Peyer's patch (tissue), 4 donors: Measurements from ENCODE around the gene ROPN1B. TPM values are rescaled to one million over a fixed set of nuclear protein-coding genes. Genes with fewer than 3 reads are reported as not detected.
"Not testable (repeated sequence)": the region's sequence is repeated elsewhere in the genome, so short reads cannot be mapped to it uniquely, and the experiment has no call there.

Experiments
- DNase-seq, 3 donors: peaks; one replicate each; pipeline ENCODE4 v3.0.0-alpha.2; 2017 to 2019
- H3K27ac ChIP-seq, 4 donors: fragments of 200-600 bp; sonication (generic); one replicate each; pipeline ENCODE4 v1.5.1; 2016 to 2019
- H3K27me3 ChIP-seq, 2 donors: fragments of 200-600 bp; sonication (generic); one replicate each; pipeline ENCODE4 v1.5.1; 2019
- H3K36me3 ChIP-seq, 3 donors: fragments of 200-600 bp; sonication (generic); one replicate each; pipeline ENCODE4 v1.5.1; 2016 to 2019
- H3K4me1 ChIP-seq, 4 donors: fragments of 200-600 bp; sonication (generic); one replicate each; pipeline ENCODE4 v1.5.1; 2016 to 2019
- H3K4me3 ChIP-seq, 4 donors: fragments of 200-600 bp; sonication (generic); 1 replicate in 3 of 4; 2 replicates in 1 of 4; pipeline ENCODE4 v1.5.1; 2016 to 2019; ENCODE audit warnings: mild to moderate bottlenecking in 1 of 4
- H3K9me3 ChIP-seq, 4 donors: fragments of 200-600 bp; sonication (generic); one replicate each; pipeline ENCODE4 v1.5.1; 2016 to 2019; ENCODE audit warnings: mild to moderate bottlenecking in 1 of 4
- CTCF ChIP-seq, 6 experiments: fragments of 450-650 bp in 4 of 6; fragments of 200-600 bp in 2 of 6; sonication (generic) in 1 of 6; IDR thresholded peaks; one replicate each; pipeline ENCODE4 v1.5.1; 2017 to 2019; ENCODE audit warnings: antibody characterized with exemption in 6 of 6, mild to moderate bottlenecking in 3 of 6, moderate library complexity in 1 of 6
- total RNA-seq, 4 donors: library from RNA; depleted of rRNA; stranded (reverse); fragments of >200 nt; gene quantifications; one replicate each; pipeline ENCODE4 v1.1.0, GENCODE V29; 2016

ROPN1B gene
- not detected for total RNA-seq

- H3K4me3 ChIP-seq, H3K9me3 ChIP-seq, H3K27me3 ChIP-seq, DNase-seq, H3K27ac ChIP-seq, H3K36me3 ChIP-seq, H3K4me1 ChIP-seq: not testable (repeated sequence)
Measured at GRCh38 chr3:125968701-125969592, at the start of gene ROPN1B. ROPN1B (plus strand) TSS chr3:125969178; CDS start chr3:125972055, 2,877 bp downstream.

- not testable (repeated sequence) for DNase-seq, H3K27me3 ChIP-seq, H3K27ac ChIP-seq, H3K36me3 ChIP-seq, H3K9me3 ChIP-seq, H3K4me1 ChIP-seq, H3K4me3 ChIP-seq
Measured at GRCh38 chr3:125920191-125920590, 48.8 kb upstream of the ROPN1B start.

GRCh38 chr3:125920751-125921279 is 48.2 kb upstream of the ROPN1B start:
- not testable (repeated sequence) for H3K36me3 ChIP-seq, H3K27ac ChIP-seq, H3K27me3 ChIP-seq, H3K9me3 ChIP-seq, DNase-seq, H3K4me3 ChIP-seq, H3K4me1 ChIP-seq

GRCh38 chr3:125921712-125922111 is 47.3 kb upstream of the ROPN1B start:
- H3K4me1 ChIP-seq = not testable (repeated sequence)
- TF ChIP-seq CTCF (IDR thresholded peaks at IDR 0.05) = peak in 5 of 6 experiments; percentile 33 to 64 (median 55)

GRCh38 chr3:125923324-125924115 is 45.5 kb upstream of the ROPN1B start:
- not testable (repeated sequence) for H3K4me1 ChIP-seq, H3K9me3 ChIP-seq, H3K27me3 ChIP-seq, H3K27ac ChIP-seq, DNase-seq, H3K36me3 ChIP-seq, H3K4me3 ChIP-seq

More at GRCh38 chr3:125921712-125922111, 47.3 kb upstream of the ROPN1B start:
- not testable (repeated sequence) for H3K36me3 ChIP-seq, H3K4me3 ChIP-seq, H3K27me3 ChIP-seq, H3K9me3 ChIP-seq, H3K27ac ChIP-seq
- DNase-seq = peak in 2 of 3 donors; percentile 42 to 68

GRCh38 chr3:125924276-125924675 is 44.7 kb upstream of the ROPN1B start:
- not testable (repeated sequence) for H3K27me3 ChIP-seq, DNase-seq, H3K4me1 ChIP-seq, H3K9me3 ChIP-seq, H3K27ac ChIP-seq, H3K36me3 ChIP-seq, H3K4me3 ChIP-seq

- H3K27me3 ChIP-seq, H3K4me3 ChIP-seq, DNase-seq: not testable (repeated sequence)
Measured at GRCh38 chr3:125925727-125926126, 43.3 kb upstream of the ROPN1B start.

GRCh38 chr3:125928771-125929545 is 40.0 kb upstream of the ROPN1B start:
- DNase-seq = peak; percentile 43 to 85 (median 63)
- H3K36me3 ChIP-seq, H3K27ac ChIP-seq, H3K4me1 ChIP-seq, H3K27me3 ChIP-seq, H3K4me3 ChIP-seq, H3K9me3 ChIP-seq: not testable (repeated sequence)
- TF ChIP-seq CTCF (IDR thresholded peaks at IDR 0.05) = peak in 5 of 6 experiments; percentile 25 to 72 (median 64)

More at GRCh38 chr3:125925727-125926126, 43.3 kb upstream of the ROPN1B start:
- H3K9me3 ChIP-seq, H3K4me1 ChIP-seq, H3K36me3 ChIP-seq, H3K27ac ChIP-seq: not testable (repeated sequence)

- not testable (repeated sequence) for H3K27ac ChIP-seq, H3K9me3 ChIP-seq, DNase-seq, H3K27me3 ChIP-seq, H3K4me1 ChIP-seq, H3K4me3 ChIP-seq, H3K36me3 ChIP-seq
Measured at GRCh38 chr3:125929765-125930164, 39.2 kb upstream of the ROPN1B start.

GRCh38 chr3:125931355-125931880 is 37.6 kb upstream of the ROPN1B start:
- H3K4me1 ChIP-seq, H3K27me3 ChIP-seq, H3K4me3 ChIP-seq, H3K36me3 ChIP-seq, H3K27ac ChIP-seq, H3K9me3 ChIP-seq, DNase-seq: not testable (repeated sequence)

GRCh38 chr3:125933397-125934173 is 35.4 kb upstream of the ROPN1B start:
- H3K4me3 ChIP-seq, H3K9me3 ChIP-seq, H3K36me3 ChIP-seq, H3K27me3 ChIP-seq, H3K27ac ChIP-seq, H3K4me1 ChIP-seq, DNase-seq: not testable (repeated sequence)
